T-cell (primary cell): ENCODE measurements around the gene ANKRD60. TPM values are rescaled to one million over a fixed set of nuclear protein-coding genes. Genes with fewer than 3 reads are reported as not detected.

Source experiments
- ATAC-seq, 4 experiments: fragments of 200-7000 bp in 3 of 4; fragments of 150-1000 bp in 1 of 4; cut with Tn5 transposase; replicated peaks in 1 of 4; 1 replicate in 3 of 4; 2 replicates in 1 of 4; pipeline ENCODE4 v1.10.0; 2021; ENCODE audit warnings: moderate library complexity in 3 of 4, mild to moderate bottlenecking in 2 of 4, moderate number of reproducible peaks in 1 of 4
- CTCF ChIA-PET, 2 donors: fragments of 300-600 bp; sonication (Branson Sonifier 250); formaldehyde crosslinking; loops; one replicate each; lab custom pipeline; 2022; ENCODE audit warnings: antibody characterized with exemption in 2 of 2; lab: Charles Lee
- POLR2A ChIA-PET, 2 donors: fragments of 300-600 bp; sonication (Branson Sonifier 250); formaldehyde crosslinking; loops; one replicate each; lab custom pipeline; 2022; ENCODE audit warnings: antibody characterized with exemption in 2 of 2; lab: Charles Lee
- DNase-seq, 35 experiments: peaks; one replicate each; pipeline versions ENCODE4 v3.0.0 to v3.0.0-alpha.2; 2013 to 2023
- H3K27ac ChIP-seq: one replicate; pipeline ENCODE4 v1.5.1; 2013; ENCODE audit warnings: low read length
- H3K27me3 ChIP-seq, 2 experiments: replicated peaks in 1 of 2; 1 replicate in 1 of 2; 2 replicates in 1 of 2; pipeline versions ENCODE4 v1.6.1 to v1.7.0; 2013; ENCODE audit warnings: low read length in 1 of 2, mixed read lengths in 1 of 2; ENCODE audit not compliant: control insufficient read depth in 2 of 2, insufficient read depth in 2 of 2; ENCODE audit errors: extremely low read depth in 1 of 2
- H3K36me3 ChIP-seq, 2 donors: 1 replicate in 1 of 2; 2 replicates in 1 of 2; pipeline versions ENCODE4 v1.6.1 to v1.7.0; 2013; ENCODE audit warnings: low read length in 1 of 2; ENCODE audit not compliant: control insufficient read depth in 2 of 2, insufficient read depth in 1 of 2; ENCODE audit errors: extremely low read depth in 1 of 2
- H3K4me1 ChIP-seq, 2 experiments: 1 replicate in 1 of 2; 2 replicates in 1 of 2; pipeline versions ENCODE4 v1.6.1 to v1.7.0; 2013; ENCODE audit warnings: low read length in 2 of 2, mixed read lengths in 1 of 2; ENCODE audit not compliant: insufficient read depth in 2 of 2, control insufficient read depth in 1 of 2; ENCODE audit errors: extremely low read depth in 1 of 2
- H3K4me3 ChIP-seq, 2 donors: 1 replicate in 1 of 2; 2 replicates in 1 of 2; pipeline versions ENCODE4 v1.5.1 to v1.7.0; 2013; ENCODE audit warnings: mild to moderate bottlenecking in 2 of 2, low read length in 1 of 2, moderate library complexity in 1 of 2; ENCODE audit not compliant: control insufficient read depth in 1 of 2; ENCODE audit errors: extremely low read depth in 1 of 2
- H3K9me3 ChIP-seq: 2 replicates; pipeline ENCODE4 v1.7.0; 2013
- H3K27ac Mint-ChIP-seq, 2 donors: one replicate each; pipeline ENCODE4 v1.8.0; 2020 to 2021; ENCODE audit warnings: mild to moderate bottlenecking in 2 of 2, mixed read lengths in 2 of 2
- H3K27me3 Mint-ChIP-seq, 2 donors: one replicate each; pipeline ENCODE4 v1.8.0; 2021 to 2022; ENCODE audit warnings: mixed read lengths in 2 of 2
- H3K36me3 Mint-ChIP-seq: one replicate; pipeline ENCODE4 v1.8.0; 2021; ENCODE audit warnings: mixed read lengths
- H3K4me1 Mint-ChIP-seq, 3 donors: one replicate each; pipeline ENCODE4 v1.8.0; 2020 to 2022; ENCODE audit warnings: mixed read lengths in 3 of 3, mild to moderate bottlenecking in 1 of 3
- H3K4me3 Mint-ChIP-seq, 3 donors: one replicate each; pipeline ENCODE4 v1.8.0; 2020 to 2022; ENCODE audit warnings: mild to moderate bottlenecking in 3 of 3, mixed read lengths in 3 of 3, moderate library complexity in 3 of 3
- H3K9me3 Mint-ChIP-seq, 3 donors: one replicate each; pipeline ENCODE4 v1.8.0; 2020 to 2022; ENCODE audit warnings: mixed read lengths in 3 of 3
- WGBS: methylation state at CpG from one replicate; pipeline ENCODE4 v1.1.5; 2013; ENCODE audit warnings: missing lambda C conversion rate; ENCODE audit not compliant: insufficient coverage; 5-methylcytosine and 5-hydroxymethylcytosine counted together
- total RNA-seq, 35 experiments: library from RNA in 6 of 35; stranded (reverse) in 6 of 35; fragments of 120-200 nt in 1 of 35; gene quantifications; one replicate each; pipeline versions ENCODE4 v1.2.1 to v1.2.4 and lab custom pipeline; 2013 to 2026

The ANKRD60 gene
- total RNA-seq, 5 donors from 2014 or later (not counting 1 experiment from before 2014, with no cell fraction given) = 0.82 TPM; not detected in 4

GRCh38 chr20:58173930-58174707 is 54.3 kb downstream of the ANKRD60 start:
- Histone ChIP-seq H3K4me3 (no peak overlapping the region), H3K4me1 (peaks cover 0 to 7% of the 10 kb centered on the region in 2 experiments), H3K27ac (no peak overlapping the region), H3K36me3 (no peaks in the 10 kb centered on the region), H3K27me3 (peaks cover 0 to 32% of the 10 kb centered on the region in 2 experiments), H3K9me3 (no peaks in the 10 kb centered on the region)
- no peaks in the 10 kb centered on the region for H3K9me3 Mint-ChIP-seq
- ChIA-PET POLR2A (no interaction called here), CTCF (no interaction called here)
- no peak overlapping the region for H3K27ac Mint-ChIP-seq
- H3K4me3 Mint-ChIP-seq = peak overlapping the region in 1 of 3 donors; percentile 23
- no peaks in the 10 kb centered on the region for H3K36me3 Mint-ChIP-seq
- H3K27me3 Mint-ChIP-seq = peaks cover 4 to 5% of the 10 kb centered on the region in 2 donors
- DNase-seq (no peak), ATAC-seq (no peak)
- peaks cover 9 to 21% (median 17%) of the 10 kb centered on the region in 3 donors for H3K4me1 Mint-ChIP-seq
- WGBS = 42% methylated on average over 4 of the region's 26 CpGs

- Mint-ChIP-seq H3K27ac (no peak overlapping the region), H3K4me3 (no peak overlapping the region)
- POLR2A ChIA-PET = no interaction called here
Observed at GRCh38 chr20:58173091-58173490, 55.4 kb downstream of the ANKRD60 start.

GRCh38 chr20:58171796-58172425 is 56.5 kb downstream of the ANKRD60 start:
- Histone ChIP-seq H3K9me3 (no peaks in the 10 kb centered on the region), H3K27me3 (peaks cover 0 to 22% of the 10 kb centered on the region in 2 experiments), H3K4me3 (no peak overlapping the region), H3K27ac (no peak overlapping the region), H3K36me3 (no peaks in the 10 kb centered on the region), H3K4me1 (peaks cover 0 to 5% of the 10 kb centered on the region in 2 experiments)
- peaks cover 9 to 20% (median 17%) of the 10 kb centered on the region in 3 donors for H3K4me1 Mint-ChIP-seq
- H3K4me3 Mint-ChIP-seq = no peak overlapping the region
- DNase-seq (peak in 1 of 35 experiments; percentile 6), ATAC-seq (peak in 1 of 4 experiments; percentile 55)
- ChIA-PET CTCF (interaction anchor here (0.6 to 0.7 kb wide), 2 partner anchors 244 to 394 kb away, joined by 6 to 8 read pairs; no protein-coding TSS in a partner anchor), POLR2A (no interaction called here)
- no peaks in the 10 kb centered on the region for H3K9me3 Mint-ChIP-seq
- H3K27ac Mint-ChIP-seq = no peak overlapping the region
- no peaks in the 10 kb centered on the region for H3K36me3 Mint-ChIP-seq
- WGBS = 82% methylated on average over 5 of the region's 8 CpGs
- H3K27me3 Mint-ChIP-seq = peaks cover 0 to 8% of the 10 kb centered on the region in 2 donors

More at GRCh38 chr20:58173091-58173490, 55.4 kb downstream of the ANKRD60 start:
- Mint-ChIP-seq H3K36me3 (no peaks in the 10 kb centered on the region), H3K27me3 (peaks cover 0 to 7% of the 10 kb centered on the region in 2 donors), H3K9me3 (no peaks in the 10 kb centered on the region), H3K4me1 (peaks cover 9 to 20% (median 17%) of the 10 kb centered on the region in 3 donors)
- Histone ChIP-seq H3K27me3 (peaks cover 0 to 26% of the 10 kb centered on the region in 2 experiments), H3K36me3 (no peaks in the 10 kb centered on the region), H3K4me1 (peaks cover 0 to 5% of the 10 kb centered on the region in 2 experiments), H3K4me3 (no peak overlapping the region), H3K27ac (no peak overlapping the region), H3K9me3 (no peaks in the 10 kb centered on the region)
- CTCF ChIA-PET = no interaction called here
- ATAC-seq (no peak), DNase-seq (no peak)
- 89% methylated on average over 9 of the region's 9 CpGs for WGBS

DNA sequence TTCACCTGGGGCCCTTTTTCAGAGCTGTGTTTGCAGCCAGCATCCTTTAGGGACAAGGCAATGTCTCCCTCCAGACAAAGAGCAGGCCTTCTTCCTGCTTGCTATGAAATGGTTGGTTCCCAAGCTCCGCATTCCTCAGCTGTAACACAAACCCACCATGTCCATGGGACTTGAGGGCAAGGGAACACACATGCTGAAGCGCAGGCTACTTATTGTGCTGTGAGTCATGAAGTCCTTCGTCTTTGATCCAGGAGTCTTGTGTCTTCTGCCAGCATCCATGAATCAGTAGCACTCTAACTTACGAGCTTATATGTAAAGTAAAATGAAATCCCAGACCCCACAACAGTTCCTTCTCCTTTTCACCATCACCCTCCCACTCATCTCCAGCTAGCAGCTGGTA is 59.0 kb downstream of the ANKRD60 start:
- CTCF ChIA-PET = interaction anchor here in 1 of 2 donors (0.9 kb wide), 1 partner anchor 22 kb away, joined by 3 read pairs; no protein-coding TSS in a partner anchor
- H3K4me1 Mint-ChIP-seq = peaks cover 3 to 17% (median 12%) of the 10 kb centered on the region in 3 donors
- H3K27me3 Mint-ChIP-seq = peaks cover 0 to 5% of the 10 kb centered on the region in 2 donors
- no peaks in the 10 kb centered on the region for H3K36me3 ChIP-seq
- peaks cover 0 to 6% of the 10 kb centered on the region in 2 experiments for H3K27me3 ChIP-seq
- H3K9me3 ChIP-seq = no peaks in the 10 kb centered on the region
- H3K36me3 Mint-ChIP-seq = no peaks in the 10 kb centered on the region
- H3K27ac Mint-ChIP-seq = no peak overlapping the region
- DNase-seq (no peak), ATAC-seq (no peak)
- no peak overlapping the region for H3K27ac ChIP-seq
- no peaks in the 10 kb centered on the region for H3K9me3 Mint-ChIP-seq
- POLR2A ChIA-PET = interaction anchor here in 1 of 2 donors (0.6 kb wide), 1 partner anchor 121 kb away, joined by 3 read pairs; no protein-coding TSS in a partner anchor
- no peak overlapping the region for H3K4me3 ChIP-seq
- peaks cover 0 to 3% of the 10 kb centered on the region in 2 experiments for H3K4me1 ChIP-seq
- no CpG with 5 or more reads among the region's 4 CpGs for WGBS
- no peak overlapping the region for H3K4me3 Mint-ChIP-seq

- H3K27me3 Mint-ChIP-seq = peaks cover 0 to 3% of the 10 kb centered on the region in 2 donors
- CTCF ChIA-PET = no interaction called here
- H3K36me3 Mint-ChIP-seq = no peaks in the 10 kb centered on the region
- no peak overlapping the region for H3K4me3 Mint-ChIP-seq
- Histone ChIP-seq H3K4me1 (no peaks in the 10 kb centered on the region), H3K27me3 (peaks cover 0 to 2% of the 10 kb centered on the region in 2 experiments), H3K36me3 (no peaks in the 10 kb centered on the region), H3K9me3 (no peaks in the 10 kb centered on the region), H3K27ac (no peak overlapping the region), H3K4me3 (no peak overlapping the region)
- POLR2A ChIA-PET = interaction anchor here in 1 of 2 donors (0.6 kb wide), 1 partner anchor 121 kb away, joined by 3 read pairs; no protein-coding TSS in a partner anchor
- H3K9me3 Mint-ChIP-seq = no peaks in the 10 kb centered on the region
- DNase-seq (no peak), ATAC-seq (no peak)
- WGBS = 37% methylated on average over 3 of the region's 4 CpGs
- peaks cover 0 to 11% (median 6%) of the 10 kb centered on the region in 3 donors for H3K4me1 Mint-ChIP-seq
- no peak overlapping the region for H3K27ac Mint-ChIP-seq
Observed at GRCh38 chr20:58168843-58169242, 59.6 kb downstream of the ANKRD60 start.

- DNase-seq = no peak
- H3K27ac ChIP-seq = no peak overlapping the region
- Mint-ChIP-seq H3K27me3 (peaks cover 0 to 3% of the 10 kb centered on the region in 2 donors), H3K9me3 (no peaks in the 10 kb centered on the region), H3K4me1 (peaks cover 0 to 5% (median 3%) of the 10 kb centered on the region in 3 donors), H3K27ac (no peak overlapping the region), H3K4me3 (no peak overlapping the region), H3K36me3 (no peaks in the 10 kb centered on the region)
- WGBS = 93% methylated on average over 6 of the region's 7 CpGs
- no peaks in the 10 kb centered on the region for H3K36me3 ChIP-seq
- H3K9me3 ChIP-seq = no peaks in the 10 kb centered on the region
- H3K4me3 ChIP-seq = no peak overlapping the region
- ATAC-seq = no peak
- ChIA-PET POLR2A (no interaction called here), CTCF (no interaction called here)
- H3K27me3 ChIP-seq = peaks cover 0 to 2% of the 10 kb centered on the region in 2 experiments
- H3K4me1 ChIP-seq = no peaks in the 10 kb centered on the region
Observed at GRCh38 chr20:58167759-58168158, 60.7 kb downstream of the ANKRD60 start.
